Heart left ventricle (tissue), 16 donors: ENCODE data around the gene PPP1R2. TPM values are rescaled to one million over a fixed set of nuclear protein-coding genes. Genes with fewer than 3 reads are reported as not detected.
A peak's percentile ranks its signal among the peaks of the same experiment; 100 is the strongest.

Experiments
- ATAC-seq, 4 donors: fragments of 200-7000 bp; cut with Tn5 transposase; one replicate each; pipeline ENCODE4 v1.9.1; 2020 to 2022; ENCODE audit warnings: moderate library complexity in 4 of 4, mild to moderate bottlenecking in 3 of 4, moderate number of reproducible peaks in 1 of 4
- DNase-seq, 5 donors: peaks; one replicate each; pipeline ENCODE4 v3.0.0-alpha.2; 2020
- H3K27ac ChIP-seq, 12 donors: fragments of 200-600 bp; sonication (generic) in 4 of 12; one replicate each; pipeline versions ENCODE4 v1.5.0 to v1.8.0; 2016 to 2022; ENCODE audit warnings: mild to moderate bottlenecking in 2 of 12
- H3K27me3 ChIP-seq, 9 donors: fragments of 200-600 bp; sonication (generic) in 2 of 9; one replicate each; pipeline versions ENCODE4 v1.5.1 to v1.8.0; 2016 to 2022; ENCODE audit warnings: mild to moderate bottlenecking in 3 of 9
- H3K36me3 ChIP-seq, 9 donors: fragments of 200-600 bp; sonication (generic) in 2 of 9; one replicate each; pipeline versions ENCODE4 v1.5.0 to v1.8.0; 2018 to 2022; ENCODE audit warnings: mild to moderate bottlenecking in 2 of 9
- H3K4me1 ChIP-seq, 12 donors: fragments of 200-600 bp; sonication (generic) in 4 of 12; one replicate each; pipeline versions ENCODE4 v1.5.0 to v1.8.0; 2016 to 2022; ENCODE audit warnings: mild to moderate bottlenecking in 3 of 12
- H3K4me3 ChIP-seq, 12 donors: fragments of 200-600 bp; sonication (generic) in 4 of 12; one replicate each; pipeline versions ENCODE4 v1.5.0 to v1.8.0; 2017 to 2022; ENCODE audit warnings: mild to moderate bottlenecking in 9 of 12, moderate library complexity in 4 of 12
- H3K9me3 ChIP-seq, 12 donors: fragments of 200-600 bp; sonication (generic) in 4 of 12; one replicate each; pipeline versions ENCODE4 v1.5.0 to v1.8.0; 2016 to 2022; ENCODE audit warnings: mild to moderate bottlenecking in 1 of 12
- CTCF ChIP-seq, 12 donors: fragments of 200-600 bp; sonication (generic) in 4 of 12; IDR thresholded peaks; one replicate each; pipeline versions ENCODE4 v1.5.0 to v1.8.0; 2018 to 2022; ENCODE audit warnings: antibody characterized with exemption in 12 of 12, mild to moderate bottlenecking in 5 of 12
- POLR2A ChIP-seq, 2 donors: fragments of 450-650 bp; IDR thresholded peaks; one replicate each; pipeline ENCODE4 v1.6.1; 2017; ENCODE audit warnings: antibody characterized with exemption in 2 of 2, mild to moderate bottlenecking in 2 of 2, moderate library complexity in 2 of 2
- WGBS, 4 donors: extraction: QIAGEN DNeasy Blood & Tissue Kit in 2 of 4; methylation state at CpG; one replicate each; pipeline versions ENCODE4 v1.1.5 to v1.1.7; 2013 to 2018; 5-methylcytosine and 5-hydroxymethylcytosine counted together
- intact Hi-C, 10 donors: fragments of 100-400 bp; cut with DNase I; formaldehyde crosslinking; loops; one replicate each; pipeline versions ENCODE4 v1.11.1 to v1.14.2; 2022
- polyA plus RNA-seq, 2 donors: library from polyadenylated mRNA; stranded (reverse); fragments of 200-250 nt; gene quantifications; one replicate each; pipeline ENCODE4 v1.2.3, GENCODE V29; 2013
- total RNA-seq, 9 donors: library from RNA; depleted of rRNA in 2 of 9; stranded (reverse); fragments of >200 nt in 2 of 9; fragmentation: NEBNext Ultra II Directional in 3 of 9; extraction: Animal tissue kit (Norgen Biotek cat#: 25700) in 3 of 9; gene quantifications; one replicate each; pipeline versions ENCODE4 v1.1.0 to v1.2.4, GENCODE V29; 2016 to 2023
- donor health status: ischemic (EF 13 %, LVEDD 7.1; RV severe dilation, severe dysfunction).
- donor health status: healthy with polysubstance abuse.
- donor health status: DM: no; HTN: yes; CAD: no.
- donor health status: DM: no; HTN: no; CAD: no.
- donor health status: ischemic (EF 25% LVEDD 6.9; RV normal size, moderate dysfunction).
- donor health status: ischemic (EF 25% LVEDD 5.7; RV mildly dilated, moderate dysfunction).
- donor health status: healthy.
- donor health status: DM: yes; HTN: yes; CAD: no.
- donor health status: ischemic (EF 35%, LVEDD 5.7; RV mildly dilated, moderate dysfunction).
- donor health status: nonischemic (EF 11% LVEDD 7.7; RV severe dilation, severe dysfunction).
- donor health status: DM: yes; HTN: yes; CAD: no.
- donor health status: PGD.
- donor health status: ischemic (EF 29% LVEDD 5.4; RV normal size, mild dysfunction).
- donor health status: nonischemic (EF 23%, LVEDD 6.1; RV moderate dilation, normal function).

PPP1R2 gene
- total and polyA plus RNA-seq, 11 donors = 16.8 to 63.6 (median 43.9) TPM

- H3K4me1 ChIP-seq = peaks cover 0 to 34% (median 12%) of the 10 kb centered on the region in 12 donors
- WGBS, 4 donors = 85 to 98% (median 91%) methylated on average over 5 of the region's 5 CpGs
- intact Hi-C loops = no loop called here
- no peak for ATAC-seq
- no peak overlapping the region for H3K4me3 ChIP-seq
- DNase-seq = no peak
- H3K9me3 ChIP-seq = no peaks in the 10 kb centered on the region
- peaks cover 0 to 23% (median 11%) of the 10 kb centered on the region in 9 donors for H3K36me3 ChIP-seq
- H3K27me3 ChIP-seq = no peaks in the 10 kb centered on the region
- no peak for TF ChIP-seq POLR2A (IDR thresholded peaks at IDR 0.05)
- no peak for TF ChIP-seq CTCF (IDR thresholded peaks at IDR 0.05)
- no peak overlapping the region for H3K27ac ChIP-seq
Observed at GRCh38 chr3:195531683-195532082, 11.4 kb downstream of the PPP1R2 start.

- Histone ChIP-seq H3K9me3 (no peaks in the 10 kb centered on the region), H3K4me1 (peaks cover 0 to 10% (median 0%) of the 10 kb centered on the region in 12 donors), H3K27me3 (no peaks in the 10 kb centered on the region), H3K27ac (no peak overlapping the region), H3K36me3 (peaks cover 0 to 63% (median 43%) of the 10 kb centered on the region in 9 donors), H3K4me3 (no peak overlapping the region)
- WGBS, 4 donors = 97 to 99% (median 98%) methylated on average over 4 of the region's 4 CpGs
- intact Hi-C loops = loop anchor here in 4 of 10 donors (10.0 kb wide), 4 partner anchors 82 to 862 kb away; partner anchors contain the start of genes ACAP2 (in 1 of the 4), FAM43A (in 1 of the 4) and LSG1 (in 1 of the 4)
- DNase-seq (no peak), ATAC-seq (no peak)
- no peak for TF ChIP-seq CTCF (IDR thresholded peaks at IDR 0.05)
- no peak for TF ChIP-seq POLR2A (IDR thresholded peaks at IDR 0.05)
Observed at GRCh38 chr3:195526492-195526891, 16.6 kb downstream of the PPP1R2 start.

GRCh38 chr3:195524171-195524896 is 18.8 kb downstream of the PPP1R2 start:
- no peak overlapping the region for H3K27ac ChIP-seq
- WGBS, 4 donors = 73 to 79% (median 77%) methylated on average over 14 of the region's 14 CpGs
- TF ChIP-seq POLR2A (IDR thresholded peaks at IDR 0.05) (no peak), CTCF (IDR thresholded peaks at IDR 0.05) (no peak)
- ATAC-seq (no peak), DNase-seq (no peak)
- no peaks in the 10 kb centered on the region for H3K9me3 ChIP-seq
- no peak overlapping the region for H3K4me3 ChIP-seq
- H3K27me3 ChIP-seq = no peaks in the 10 kb centered on the region
- peaks cover 0 to 6% (median 0%) of the 10 kb centered on the region in 12 donors for H3K4me1 ChIP-seq
- H3K36me3 ChIP-seq = peaks cover 0 to 68% (median 47%) of the 10 kb centered on the region in 9 donors
- intact Hi-C loops = loop anchor here in 6 of 10 donors (5.0 to 10.0 kb wide), 6 partner anchors 80 to 860 kb away; partner anchors contain the start of genes XXYLT1 (in 2 of the 6), ACAP2 (in 1 of the 6), FAM43A (in 1 of the 6) and LSG1 (in 1 of the 6)

GRCh38 chr3:195522254-195523023 is 20.7 kb downstream of the PPP1R2 start:
- Histone ChIP-seq H3K4me3 (no peak overlapping the region), H3K27ac (no peak overlapping the region), H3K36me3 (peaks cover 0 to 74% (median 49%) of the 10 kb centered on the region in 9 donors), H3K9me3 (no peaks in the 10 kb centered on the region), H3K4me1 (peaks cover 0 to 6% (median 0%) of the 10 kb centered on the region in 12 donors), H3K27me3 (no peaks in the 10 kb centered on the region)
- DNase-seq = no peak
- peak; percentile 69 to 93 (median 78) for TF ChIP-seq CTCF (IDR thresholded peaks at IDR 0.05)
- TF ChIP-seq POLR2A (IDR thresholded peaks at IDR 0.05) = no peak
- WGBS, 4 donors = 59 to 66% (median 64%) methylated on average over 6 of the region's 6 CpGs
- ATAC-seq = no peak
- intact Hi-C loops = loop anchor here (1.0 to 10.0 kb wide), 9 partner anchors 78 to 858 kb away; partner anchors contain the start of genes XXYLT1 (in 9 of the 10), ACAP2 (in 1 of the 10), FAM43A (in 1 of the 10) and LSG1 (in 1 of the 10)
